Upper lobe of left lung (tissue), 4 donors: Measurements from ENCODE around the gene IGSF3.
A peak's percentile ranks its signal among the peaks of the same experiment; 100 is the strongest.
"Not testable (repeated sequence)": the region's sequence is repeated elsewhere in the genome, so short reads cannot be mapped to it uniquely, and the experiment has no call there.

Experiments used
- EP300 ChIP-seq, 4 donors: sonication (generic); formaldehyde crosslinking; IDR thresholded peaks; one replicate each; pipeline ENCODE4 v1.5.1; 2017; ENCODE audit warnings: antibody characterized with exemption in 4 of 4, control low read depth in 2 of 4
- POLR2A ChIP-seq, 4 donors: fragments of 450-650 bp; IDR thresholded peaks; one replicate each; pipeline ENCODE4 v1.5.1; 2016 to 2017; ENCODE audit warnings: antibody characterized with exemption in 4 of 4, mild to moderate bottlenecking in 2 of 4
- POLR2AphosphoS5 ChIP-seq, 2 donors: sonication (generic); formaldehyde crosslinking; IDR thresholded peaks; one replicate each; pipeline ENCODE4 v1.5.1; 2017; ENCODE audit warnings: antibody characterized with exemption in 2 of 2
- TF ChIP-seq, protein P1 (sequence below), 6 experiments: fragments of 450-650 bp in 4 of 6; fragments of 200-600 bp in 2 of 6; sonication (generic) in 2 of 6; IDR thresholded peaks; one replicate each; pipeline ENCODE4 v1.5.1; 2016 to 2019; ENCODE audit warnings: antibody characterized with exemption in 6 of 6

GRCh38 chr1:116608841-116609240, 58.7 kb downstream of the IGSF3 start:
- TF ChIP-seq, protein P1, sequence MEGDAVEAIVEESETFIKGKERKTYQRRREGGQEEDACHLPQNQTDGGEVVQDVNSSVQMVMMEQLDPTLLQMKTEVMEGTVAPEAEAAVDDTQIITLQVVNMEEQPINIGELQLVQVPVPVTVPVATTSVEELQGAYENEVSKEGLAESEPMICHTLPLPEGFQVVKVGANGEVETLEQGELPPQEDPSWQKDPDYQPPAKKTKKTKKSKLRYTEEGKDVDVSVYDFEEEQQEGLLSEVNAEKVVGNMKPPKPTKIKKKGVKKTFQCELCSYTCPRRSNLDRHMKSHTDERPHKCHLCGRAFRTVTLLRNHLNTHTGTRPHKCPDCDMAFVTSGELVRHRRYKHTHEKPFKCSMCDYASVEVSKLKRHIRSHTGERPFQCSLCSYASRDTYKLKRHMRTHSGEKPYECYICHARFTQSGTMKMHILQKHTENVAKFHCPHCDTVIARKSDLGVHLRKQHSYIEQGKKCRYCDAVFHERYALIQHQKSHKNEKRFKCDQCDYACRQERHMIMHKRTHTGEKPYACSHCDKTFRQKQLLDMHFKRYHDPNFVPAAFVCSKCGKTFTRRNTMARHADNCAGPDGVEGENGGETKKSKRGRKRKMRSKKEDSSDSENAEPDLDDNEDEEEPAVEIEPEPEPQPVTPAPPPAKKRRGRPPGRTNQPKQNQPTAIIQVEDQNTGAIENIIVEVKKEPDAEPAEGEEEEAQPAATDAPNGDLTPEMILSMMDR (IDR thresholded peaks at IDR 0.05), result not testable (repeated sequence)
- not testable (repeated sequence) for TF ChIP-seq POLR2AphosphoS5, POLR2A (IDR thresholded peaks at IDR 0.05)
- TF ChIP-seq EP300 (IDR thresholded peaks at IDR 0.05), result peak in 1 of 4 donors; percentile 50
